ENCODE results near the gene F2RL2.

The F2RL2 gene, protein sequence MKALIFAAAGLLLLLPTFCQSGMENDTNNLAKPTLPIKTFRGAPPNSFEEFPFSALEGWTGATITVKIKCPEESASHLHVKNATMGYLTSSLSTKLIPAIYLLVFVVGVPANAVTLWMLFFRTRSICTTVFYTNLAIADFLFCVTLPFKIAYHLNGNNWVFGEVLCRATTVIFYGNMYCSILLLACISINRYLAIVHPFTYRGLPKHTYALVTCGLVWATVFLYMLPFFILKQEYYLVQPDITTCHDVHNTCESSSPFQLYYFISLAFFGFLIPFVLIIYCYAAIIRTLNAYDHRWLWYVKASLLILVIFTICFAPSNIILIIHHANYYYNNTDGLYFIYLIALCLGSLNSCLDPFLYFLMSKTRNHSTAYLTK

DNA sequence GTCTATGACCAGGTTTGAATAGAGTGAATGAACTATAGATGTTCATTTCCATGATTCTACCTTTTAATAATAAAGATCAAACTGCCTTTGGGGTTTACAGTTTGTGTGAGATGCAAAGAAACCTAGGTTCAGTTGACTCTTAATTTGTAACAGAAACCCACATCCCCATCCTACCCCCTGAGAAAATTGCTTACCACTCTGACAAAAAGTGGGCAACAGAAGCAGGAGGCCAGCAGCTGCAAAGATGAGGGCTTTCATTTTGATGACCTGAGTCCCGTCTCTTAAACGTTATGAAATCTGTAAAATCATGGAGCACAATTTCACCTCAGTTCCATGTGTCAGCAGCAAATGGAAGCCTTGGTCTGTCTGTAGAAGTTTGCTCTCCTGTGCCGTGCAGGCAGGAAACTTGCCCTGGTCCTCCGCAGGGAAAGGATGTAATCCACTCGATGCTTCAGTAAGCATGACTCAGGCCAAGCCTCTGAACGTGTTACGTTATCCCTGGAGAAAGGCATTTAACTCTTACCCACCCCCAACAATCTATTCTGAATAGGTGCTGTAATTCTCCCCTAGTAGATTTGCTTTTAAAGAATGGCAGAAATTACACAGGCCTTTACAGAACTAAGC, at the start of gene F2RL2:
TSS of gene F2RL2 (minus strand) at position 431 of the 624 bp plus-strand sequence. CDS start at position 258, 173 bp downstream.
- peak in 1 of 3 donors; percentile 12 for DNase-seq

DNA sequence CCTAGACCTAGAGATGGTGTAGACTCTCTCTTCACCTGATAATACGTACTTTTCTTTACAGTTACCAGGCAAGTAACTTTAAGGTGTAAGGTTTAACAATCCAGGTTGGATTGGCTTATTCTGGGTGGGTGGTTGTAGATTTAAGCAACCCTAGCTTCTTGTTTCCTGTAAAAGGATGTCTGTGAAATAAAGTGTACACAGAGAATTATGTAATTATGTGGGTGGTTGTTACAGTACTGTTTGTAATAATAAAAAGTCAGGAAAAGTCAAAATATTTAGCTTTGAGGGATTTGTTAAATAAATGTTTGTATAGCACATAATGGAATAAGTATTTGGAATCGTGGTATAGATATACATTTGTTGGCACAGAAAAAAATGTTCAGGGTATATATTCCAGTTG, 49.0 kb upstream of the F2RL2 start:
- DNase-seq = no peak

DNA sequence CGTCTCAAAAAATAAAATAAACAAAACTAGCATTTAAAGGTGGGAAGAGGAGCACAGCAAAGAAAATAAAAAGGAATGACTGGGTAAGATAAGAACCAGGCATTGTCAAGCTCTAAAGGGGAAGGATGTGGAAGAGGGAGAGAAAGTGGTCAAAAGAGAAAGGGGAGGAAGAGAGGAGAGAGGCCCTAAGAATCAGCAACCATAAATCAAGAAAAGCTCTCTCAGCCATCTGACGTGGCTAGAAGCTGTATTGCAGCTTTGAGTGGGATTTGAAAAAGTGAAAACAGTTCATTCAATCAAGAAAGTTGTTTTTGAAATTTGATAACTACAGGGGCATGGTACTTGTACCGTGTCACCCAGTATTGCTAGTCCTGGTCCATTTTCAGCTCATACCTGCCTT, 47.3 kb upstream of the F2RL2 start:
- no peak for DNase-seq

DNA sequence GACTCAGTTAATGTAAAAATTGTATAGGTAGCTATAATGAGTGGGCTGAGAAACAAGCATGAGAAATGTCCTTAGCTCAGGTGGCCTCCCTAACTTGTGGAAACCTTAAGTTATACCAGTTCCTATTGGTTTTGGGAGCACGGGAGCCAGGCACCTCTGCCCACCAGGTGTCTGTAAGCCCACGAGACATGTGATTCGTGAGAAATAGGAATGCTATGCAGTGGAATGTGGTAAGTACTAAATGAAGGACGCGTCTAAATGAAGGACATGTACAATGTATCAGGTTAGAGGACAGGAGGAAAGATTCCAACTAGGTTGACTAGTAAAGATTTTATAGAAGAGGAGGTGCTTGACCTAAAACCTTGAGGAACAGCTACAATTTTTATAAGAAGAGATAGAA, 46.0 kb upstream of the F2RL2 start:
- DNase-seq = no peak

DNA sequence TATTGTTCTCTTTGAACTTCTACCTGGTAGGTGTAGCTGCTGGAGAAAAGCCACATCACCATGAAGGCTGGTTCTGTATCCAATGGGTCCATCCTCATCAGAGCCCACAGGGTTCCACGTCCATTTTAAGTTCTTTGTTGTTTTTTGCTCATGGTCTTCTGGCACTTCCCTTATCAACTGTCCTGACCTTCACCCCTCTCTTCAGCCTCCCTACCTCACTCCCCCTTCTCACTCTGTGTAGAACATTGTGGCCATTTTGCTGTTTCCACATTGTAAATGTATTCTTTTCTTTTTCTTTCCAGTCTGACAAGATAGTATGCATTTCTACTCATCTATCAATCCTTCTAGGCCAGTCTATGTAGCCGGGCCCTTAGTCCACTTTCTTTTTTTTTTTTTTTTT, 44.3 kb upstream of the F2RL2 start:
- no peak for DNase-seq

DNA sequence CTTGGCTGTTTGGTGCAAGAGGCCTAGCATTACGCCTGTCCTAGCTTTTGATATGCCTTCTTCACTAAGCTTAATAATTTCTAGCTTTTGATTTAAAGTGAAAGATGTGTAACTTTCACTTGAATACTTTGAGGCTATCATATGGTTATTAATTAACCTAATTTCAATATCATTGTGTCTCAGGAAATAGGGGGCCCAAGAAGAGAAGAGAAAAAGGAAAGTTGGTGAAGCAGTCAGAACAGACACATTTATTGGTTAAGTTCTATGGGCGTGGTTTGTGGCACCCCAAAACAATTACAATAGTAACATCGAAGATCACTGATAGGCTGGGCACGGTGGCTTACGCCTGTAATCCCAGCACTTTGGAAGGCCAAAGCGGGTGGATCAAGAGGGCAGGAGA, 40.9 kb upstream of the F2RL2 start:
- DNase-seq = no peak

DNA sequence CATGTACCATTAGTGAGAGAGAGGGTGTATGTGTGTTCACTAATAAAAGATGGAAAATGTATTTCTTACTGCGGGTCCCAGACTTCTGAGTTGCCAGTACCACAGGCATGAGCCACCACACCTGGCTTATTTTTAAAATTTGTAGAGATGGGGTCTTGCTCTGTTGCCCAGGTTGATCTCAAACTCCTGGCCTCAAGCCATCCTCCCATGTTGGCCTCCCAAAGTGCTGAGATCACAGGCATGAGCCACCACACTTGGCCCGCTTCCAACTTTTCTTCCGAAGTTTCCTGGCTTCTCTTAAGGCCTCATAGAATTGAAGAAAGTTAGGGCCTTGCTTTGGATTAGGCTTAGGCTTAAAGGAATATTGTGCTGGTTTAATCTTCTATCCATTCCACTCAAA, 40.4 kb upstream of the F2RL2 start:
- no peak for DNase-seq

DNA sequence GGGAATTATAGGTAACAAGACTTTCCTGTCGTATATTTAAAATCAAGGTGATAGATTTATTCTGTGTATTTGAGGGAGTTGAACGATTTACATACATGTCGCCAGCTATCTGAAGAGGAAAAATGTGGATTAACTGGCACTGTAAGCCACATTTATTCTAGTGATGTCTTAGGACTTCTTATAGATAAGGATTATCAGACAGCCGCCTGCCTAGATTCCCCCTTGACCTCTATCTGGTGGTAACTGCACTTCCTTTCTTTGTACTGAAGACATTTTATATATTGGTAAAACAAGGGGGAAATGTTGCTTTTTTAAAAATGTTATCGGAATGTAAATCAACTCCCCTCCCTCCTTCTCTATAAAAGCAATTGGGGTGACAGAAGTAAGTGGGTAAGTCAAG, 39.3 kb upstream of the F2RL2 start:
- no peak for DNase-seq

DNA sequence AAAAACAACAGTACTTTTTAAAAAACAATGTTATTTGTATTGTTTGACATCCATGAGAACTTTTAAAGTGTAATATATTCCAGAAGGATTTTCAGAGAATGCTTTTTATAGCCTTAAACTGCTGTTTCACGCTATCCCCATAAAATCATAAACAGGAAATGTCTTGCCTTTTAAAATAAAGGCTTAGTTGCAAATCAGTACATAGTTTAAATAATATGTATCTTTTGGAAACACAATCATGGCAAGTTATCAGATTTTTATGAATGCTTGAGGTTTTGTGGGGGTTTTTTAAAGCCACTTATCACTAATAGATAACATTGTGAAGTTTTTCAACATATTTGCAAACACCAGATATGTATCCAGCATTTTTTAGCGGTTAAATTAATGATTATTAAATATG, 37.2 kb upstream of the F2RL2 start:
- no peak for DNase-seq

DNA sequence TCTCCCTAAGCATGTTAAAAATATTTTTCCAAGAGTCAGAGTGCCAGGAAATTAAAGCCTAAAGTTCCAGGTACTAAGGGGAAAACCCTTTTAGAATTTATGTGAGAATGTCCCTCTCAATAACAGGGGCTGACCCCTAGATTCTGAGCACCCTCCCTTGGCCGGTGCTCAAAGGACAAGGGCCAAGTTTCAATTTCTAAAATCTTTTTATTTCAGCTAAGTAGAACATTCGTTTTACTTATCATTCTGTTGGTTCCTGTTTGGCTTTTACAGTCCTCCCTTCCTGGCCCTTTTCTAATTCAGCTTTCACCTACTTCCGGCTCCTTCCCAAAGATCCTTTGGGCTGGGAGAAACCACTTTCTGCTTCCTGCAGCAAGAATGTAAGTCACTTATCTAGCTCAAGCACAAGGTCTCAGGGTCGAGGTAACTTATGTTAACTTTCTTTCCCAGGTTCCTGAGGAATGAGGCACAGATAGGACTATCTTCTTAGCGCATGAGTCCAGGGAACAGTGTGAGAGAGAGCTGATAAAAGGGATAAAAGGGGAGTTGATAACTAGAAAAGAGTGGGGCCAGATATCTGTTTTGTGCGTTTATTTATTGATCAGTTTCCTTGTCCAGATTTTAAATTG, 34.6 kb upstream of the F2RL2 start:
- DNase-seq = no peak

DNA sequence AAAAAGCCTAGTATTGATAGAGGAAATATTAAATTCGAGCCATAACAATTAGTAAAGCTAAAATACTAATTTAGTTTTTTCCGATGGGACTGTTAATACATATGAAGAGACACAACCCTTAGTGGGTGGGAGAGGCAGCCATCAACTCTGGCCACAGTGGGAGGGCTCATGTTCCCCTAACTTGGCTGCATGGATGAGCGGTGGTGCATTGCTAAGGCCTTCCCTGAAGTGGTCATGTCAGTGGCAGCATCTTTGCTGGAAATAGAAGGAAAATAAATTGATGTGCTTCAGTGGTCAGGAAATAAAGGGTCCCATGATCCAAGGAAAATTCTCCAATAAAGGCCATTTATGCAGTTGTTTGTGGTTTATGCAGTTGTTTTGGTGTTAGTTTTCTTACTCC, 33.9 kb upstream of the F2RL2 start:
- no peak for DNase-seq

DNA sequence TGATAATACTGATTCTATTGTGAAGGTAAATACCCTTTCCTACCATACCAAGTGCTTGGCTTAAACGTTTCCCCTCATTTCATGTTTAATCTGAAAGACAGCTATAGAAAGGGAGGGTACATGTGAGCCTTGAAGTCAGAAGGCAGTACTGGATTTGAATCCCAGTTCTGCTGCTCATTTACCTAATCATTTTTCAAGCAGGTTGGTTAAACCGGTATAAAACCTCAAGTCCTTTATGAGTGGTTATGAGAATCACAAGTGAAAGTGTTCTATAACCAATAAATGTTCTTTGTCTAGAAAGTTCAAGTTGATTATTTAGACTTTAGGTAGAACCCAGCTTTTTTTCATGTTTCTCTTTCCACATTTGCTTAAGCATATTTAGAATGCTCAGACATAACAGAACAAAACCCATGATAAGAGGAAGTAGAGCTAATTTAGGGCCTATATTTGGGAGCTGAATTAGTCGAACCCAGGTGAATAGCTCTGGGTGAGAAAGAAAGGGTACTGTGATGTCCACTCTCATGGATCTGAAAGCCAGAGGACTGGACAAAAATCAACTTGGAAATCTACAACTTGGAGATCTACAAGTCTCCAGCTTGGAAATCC, 29.7 kb upstream of the F2RL2 start:
- DNase-seq = no peak

DNA sequence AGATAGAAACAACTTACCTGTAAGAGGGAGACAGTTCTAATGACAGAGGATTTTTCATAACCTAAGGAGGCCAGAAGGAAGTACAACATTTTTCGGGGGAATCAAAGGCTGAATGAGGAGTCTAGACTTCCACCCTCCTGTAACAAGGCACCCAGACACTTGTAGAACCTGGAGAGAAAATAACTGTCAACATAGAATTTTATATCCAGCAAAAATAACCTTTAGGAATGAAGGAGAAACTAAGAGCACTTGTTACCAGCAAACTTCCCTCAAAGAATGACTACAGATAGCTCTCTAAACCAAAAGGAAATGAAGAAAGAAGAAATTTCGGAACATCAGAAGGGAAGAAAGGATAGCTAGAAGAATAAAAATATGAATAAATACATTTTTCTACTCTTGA, 25.9 kb upstream of the F2RL2 start:
- DNase-seq = no peak

DNA sequence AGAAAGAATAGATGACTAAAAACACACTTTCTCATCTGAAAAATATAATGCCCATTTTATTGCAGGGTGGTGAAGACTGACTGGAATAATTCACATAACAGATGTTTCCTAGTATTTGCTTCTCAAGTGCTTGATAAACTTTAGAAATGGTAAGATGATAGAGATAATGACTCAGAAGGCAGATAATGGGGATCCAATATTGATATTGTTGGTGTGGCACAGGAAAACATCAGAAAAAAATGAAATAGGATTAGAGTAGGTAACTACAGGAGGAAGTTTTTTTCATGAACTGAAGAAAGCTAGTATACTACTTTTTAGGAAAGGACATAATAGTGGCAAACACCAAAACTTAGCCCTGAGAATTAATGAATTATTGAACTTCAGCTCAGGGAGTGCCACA, 20.2 kb upstream of the F2RL2 start:
- DNase-seq = no peak

DNA sequence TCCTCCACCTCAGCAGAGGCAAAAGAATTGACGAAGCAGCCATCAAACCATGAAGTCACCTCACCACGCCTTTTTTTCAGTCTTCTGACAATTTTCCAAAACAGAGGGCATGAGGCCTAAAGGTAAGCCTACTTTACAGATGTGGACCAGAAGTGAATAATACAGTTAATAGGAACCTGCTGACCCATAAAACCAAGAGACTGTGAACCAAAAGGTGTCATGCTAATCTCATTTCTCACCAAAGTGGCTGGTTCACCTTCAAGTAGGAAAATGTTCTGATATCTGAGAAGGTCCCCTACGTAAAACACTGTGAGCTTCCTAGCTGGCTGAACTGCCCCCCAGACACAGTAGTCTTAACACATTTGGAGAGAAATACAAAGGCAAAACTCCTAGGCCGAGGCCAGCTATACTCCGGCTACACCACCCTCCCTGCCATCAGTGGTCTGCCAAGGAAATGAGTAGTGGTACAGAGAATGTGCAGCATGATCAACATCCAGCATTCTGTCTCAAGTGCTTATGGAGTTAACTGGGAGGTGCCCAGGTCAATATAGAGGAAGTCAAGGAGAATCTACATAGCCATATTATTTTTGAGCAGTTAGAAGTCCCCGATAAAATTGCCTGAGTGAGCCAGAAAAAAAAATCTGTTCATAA, 19.3 kb upstream of the F2RL2 start:
- no peak for DNase-seq

DNA sequence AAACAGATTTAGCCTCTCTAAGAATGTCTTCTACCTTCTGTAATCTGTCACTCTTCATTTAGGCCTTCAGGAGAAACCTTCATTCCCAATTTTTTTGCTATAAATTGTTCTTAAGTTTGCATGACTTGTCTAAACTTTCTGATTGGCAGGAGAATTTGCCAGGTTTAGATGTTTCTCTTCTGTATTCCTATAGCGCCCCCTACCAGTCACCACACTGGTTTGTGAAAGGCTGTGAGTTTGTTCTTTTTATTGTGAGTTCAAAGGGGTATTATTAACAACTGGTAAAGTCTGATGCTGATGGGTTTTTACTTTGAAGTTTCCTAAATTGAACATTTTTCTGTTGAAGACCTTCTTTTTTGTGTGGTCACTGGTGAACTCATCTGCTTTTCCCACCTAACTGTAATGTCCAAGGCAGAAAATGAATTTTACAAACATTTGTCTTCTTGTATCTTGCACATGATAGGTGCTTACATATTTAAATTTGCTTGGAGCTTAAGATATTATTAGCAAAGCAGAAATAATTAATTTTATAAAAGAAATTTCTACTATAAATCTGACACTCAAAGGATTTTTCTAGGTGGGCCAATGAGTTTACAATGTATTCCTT, 18.4 kb upstream of the F2RL2 start:
- DNase-seq = peak; percentile 74 to 86 (median 79)

DNA sequence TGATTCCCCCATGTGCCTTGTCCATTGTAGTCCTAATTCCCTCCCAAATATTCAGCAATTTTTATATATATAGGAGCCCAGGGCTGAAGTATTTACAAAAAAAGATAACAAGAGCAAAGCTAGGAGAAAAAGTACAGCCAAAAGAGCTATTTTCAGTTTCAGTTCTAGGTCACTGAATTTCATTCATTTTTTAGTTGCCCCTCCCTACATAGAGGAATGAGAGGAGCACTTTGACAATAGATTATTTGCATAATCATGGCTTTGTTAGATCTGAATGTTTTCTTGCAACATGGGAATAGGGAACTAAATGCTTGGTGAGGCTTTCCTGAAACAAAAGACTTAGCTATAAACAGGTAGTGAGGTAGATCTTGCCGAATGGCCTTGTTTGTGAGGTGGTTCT, 15.3 kb upstream of the F2RL2 start:
- peak; percentile 6 to 61 (median 25) for DNase-seq

DNA sequence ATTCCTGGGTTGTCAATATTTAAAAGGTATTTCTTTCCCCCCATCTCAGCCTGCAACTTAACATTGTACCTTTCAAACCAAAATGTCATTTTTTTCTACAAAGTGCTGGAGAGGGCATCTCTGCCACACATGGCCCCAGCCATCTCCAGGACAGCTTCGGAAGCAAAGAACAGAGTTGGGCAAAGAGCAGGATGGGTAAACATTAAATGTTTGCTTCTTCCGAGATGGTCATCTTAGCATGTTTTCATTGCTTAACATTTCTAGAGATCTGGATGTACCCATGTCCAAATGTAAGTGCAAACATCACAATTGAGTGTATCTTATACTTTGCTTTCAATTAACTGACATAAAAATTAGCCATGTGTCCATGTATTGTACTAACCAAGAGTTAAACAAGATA, 14.3 kb upstream of the F2RL2 start:
- DNase-seq = no peak

DNA sequence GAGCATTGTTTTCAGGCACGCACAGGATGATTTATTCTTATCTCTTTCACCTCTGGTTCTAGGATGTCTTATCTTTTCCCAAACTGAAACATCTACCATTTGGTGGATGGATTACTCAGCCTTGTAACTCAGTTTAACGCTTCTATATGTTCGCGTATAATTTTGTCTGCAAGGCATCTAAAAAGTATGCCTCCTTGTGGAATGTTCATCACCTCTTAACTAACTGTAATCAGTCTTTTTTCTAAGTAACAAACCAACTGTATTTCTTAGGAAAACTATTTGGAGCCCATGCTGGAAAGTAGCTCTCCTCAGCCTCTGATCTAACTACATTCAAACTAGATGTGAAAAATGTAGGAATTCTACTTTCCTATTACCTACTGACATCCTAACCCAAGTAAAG, 11.5 kb upstream of the F2RL2 start:
- DNase-seq = no peak

DNA sequence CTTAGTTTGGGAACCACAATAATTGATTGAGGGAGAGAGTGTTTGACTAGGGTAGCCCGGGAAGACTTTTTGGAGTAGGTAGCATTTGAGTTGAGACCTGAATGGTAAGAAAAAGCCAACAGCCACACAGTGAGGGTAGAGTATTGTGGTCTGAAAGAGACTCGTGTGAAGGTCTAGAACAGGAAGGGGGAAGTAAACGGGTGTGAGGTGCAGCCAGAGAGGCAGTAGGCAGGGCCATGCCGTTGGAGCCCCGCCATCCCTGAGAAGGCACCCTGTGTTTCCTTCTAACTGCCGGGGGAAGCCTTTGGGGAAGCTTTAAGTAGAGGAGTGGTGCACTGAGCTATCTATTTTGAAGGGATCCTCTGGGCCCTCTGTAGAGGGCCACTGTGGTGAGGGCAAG, 3.5 kb upstream of the F2RL2 start:
- DNase-seq = no peak

DNA sequence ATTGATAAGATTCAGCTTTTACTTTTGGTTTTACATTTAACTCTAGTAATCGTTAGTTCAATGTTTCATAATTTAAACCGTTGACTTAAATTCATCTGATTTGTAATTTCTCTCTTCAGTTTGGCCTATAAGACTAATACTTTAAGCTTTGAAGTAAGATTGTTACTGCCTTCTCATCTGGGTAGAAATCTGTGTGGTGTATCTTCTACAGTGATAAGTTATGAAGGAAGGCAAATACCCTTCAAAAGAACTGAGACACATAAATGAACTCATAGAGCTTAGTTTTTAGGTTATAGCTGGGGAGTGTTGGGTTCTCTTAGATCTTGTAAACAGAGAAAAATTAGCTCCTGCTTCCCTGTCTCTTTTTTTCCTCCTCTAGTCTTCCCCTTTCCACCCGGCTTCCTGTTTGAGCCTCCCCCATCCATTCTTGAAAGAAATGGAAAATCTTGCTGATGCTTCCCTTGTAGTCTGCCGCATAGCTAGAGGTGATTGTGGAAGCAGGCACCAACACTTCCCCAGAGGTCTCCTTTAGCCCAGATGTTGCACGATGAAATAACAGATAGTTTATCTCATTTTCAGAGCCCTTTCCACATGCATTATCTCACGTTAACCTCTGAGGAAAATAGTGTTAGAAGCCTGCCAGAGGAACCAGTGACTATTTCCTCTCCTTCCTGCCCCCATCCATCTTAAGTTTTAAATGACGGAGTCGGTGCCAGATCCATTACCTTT, 2.0 kb upstream of the F2RL2 start:
- no peak for DNase-seq

DNA sequence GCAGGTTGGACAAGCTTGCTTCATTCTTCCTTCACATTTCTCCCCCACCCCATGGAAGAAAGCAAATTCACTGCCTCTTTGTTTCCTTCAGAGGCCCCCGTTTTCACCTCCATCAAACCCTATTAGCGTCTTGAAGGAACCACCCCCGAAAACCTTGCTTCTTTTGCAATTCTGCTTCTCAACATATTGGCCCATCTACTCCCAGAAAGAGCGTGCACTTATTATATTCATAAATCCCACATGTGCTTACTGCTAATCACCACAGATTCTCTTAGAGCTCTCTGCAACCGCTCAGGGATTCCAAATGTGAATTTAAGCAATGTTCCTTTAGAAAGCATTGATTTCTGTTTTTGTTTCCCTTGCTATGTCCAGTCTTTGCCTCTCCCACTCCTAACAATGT, 1.1 kb downstream of the F2RL2 start:
- DNase-seq = no peak
